IMR-90 (cell line): ENCODE measurements around the gene DHRS3. TPM values are rescaled to one million over a fixed set of nuclear protein-coding genes. Genes with fewer than 3 reads are reported as not detected.
A peak's percentile ranks its signal among the peaks of the same experiment; 100 is the strongest.

Experiments used
- ATAC-seq: fragments of 200-7000 bp; cut with Tn5 transposase; 2 replicates; pipeline ENCODE4 v1.9.1; 2020; ENCODE audit warnings: low read depth, mild to moderate bottlenecking, moderate library complexity
- BruUV-seq: library from RNA; stranded (reverse); fragments of 400-500 nt; replicated peaks from 2 replicates; lab custom pipeline; 2021; lab: Mats Ljungman, UMichigan
- CTCF ChIA-PET: fragments of 300-600 bp; formaldehyde crosslinking; extraction: SDS; loops from one replicate; lab custom pipeline; 2021; ENCODE audit warnings: antibody characterized with exemption; lab: Yijun Ruan, JAX
- POLR2A ChIA-PET: fragments of 300-600 bp; sonication (Branson Sonifier 250); formaldehyde crosslinking; loops from one replicate; lab custom pipeline; 2022; ENCODE audit warnings: antibody characterized with exemption; ENCODE audit not compliant: unreplicated experiment; lab: Charles Lee
- DNase-seq: peaks from one replicate; pipeline ENCODE4 v3.0.0; 2013
- H2AFZ ChIP-seq: replicated peaks from 2 replicates; pipeline ENCODE3; 2013; ENCODE audit warnings: low read length, mild to moderate bottlenecking; ENCODE audit not compliant: poor library complexity
- H2AK5ac ChIP-seq: 2 replicates; pipeline ENCODE4 v1.6.1; 2013; ENCODE audit warnings: low read depth, low read length, inconsistent platforms
- H2AK9ac ChIP-seq: replicated peaks from 2 replicates; pipeline ENCODE3; 2013; ENCODE audit warnings: mild to moderate bottlenecking, low read depth, low read length, moderate library complexity; ENCODE audit not compliant: poor library complexity
- H2BK120ac ChIP-seq: 2 replicates; pipeline ENCODE4 v1.6.1; 2013; ENCODE audit warnings: low read depth, low read length, inconsistent platforms
- H2BK15ac ChIP-seq: 3 replicates; pipeline ENCODE4 v1.6.1; 2013; ENCODE audit warnings: low read depth, low read length, inconsistent platforms
- H2BK20ac ChIP-seq: 2 replicates; pipeline ENCODE4 v1.6.1; 2013; ENCODE audit warnings: low read depth, mild to moderate bottlenecking, inconsistent platforms, low read length, moderate library complexity
- H2BK5ac ChIP-seq: 2 replicates; pipeline ENCODE4 v1.6.1; 2013; ENCODE audit warnings: mild to moderate bottlenecking, low read depth, low read length, inconsistent platforms; ENCODE audit not compliant: poor library complexity, severe bottlenecking
- H3K14ac ChIP-seq: replicated peaks from 2 replicates; pipeline ENCODE4 v1.6.1; 2013; ENCODE audit warnings: low read depth, low read length, inconsistent platforms
- H3K18ac ChIP-seq: 2 replicates; pipeline ENCODE4 v1.6.1; 2013; ENCODE audit warnings: low read depth, low read length, control low read depth
- H3K23ac ChIP-seq: 2 replicates; pipeline ENCODE4 v1.6.1; 2013; ENCODE audit warnings: low read depth, low read length, inconsistent platforms
- H3K27ac ChIP-seq: 2 replicates; pipeline ENCODE4 v1.5.1; 2013; ENCODE audit warnings: mild to moderate bottlenecking, control low read depth, low read length; ENCODE audit not compliant: insufficient read depth
- H3K27me3 ChIP-seq: 2 replicates; pipeline ENCODE4 v1.6.1; 2013; ENCODE audit warnings: low read length; ENCODE audit not compliant: control insufficient read depth, insufficient read depth
- H3K36me3 ChIP-seq: 2 replicates; pipeline ENCODE4 v1.6.1; 2013; ENCODE audit warnings: low read length, mixed read lengths; ENCODE audit not compliant: control insufficient read depth, insufficient read depth
- H3K4ac ChIP-seq: 2 replicates; pipeline ENCODE4 v1.6.1; 2013; ENCODE audit warnings: low read depth, low read length, inconsistent platforms
- H3K4me1 ChIP-seq: 2 replicates; pipeline ENCODE4 v1.6.1; 2013; ENCODE audit warnings: low read length, mixed read lengths; ENCODE audit not compliant: control insufficient read depth, insufficient read depth
- H3K4me2 ChIP-seq: 2 replicates; pipeline ENCODE4 v1.6.1; 2013; ENCODE audit warnings: low read depth, mild to moderate bottlenecking, control low read depth, low read length, moderate library complexity
- H3K4me3 ChIP-seq: 2 replicates; pipeline ENCODE4 v1.5.1; 2013; ENCODE audit warnings: low read depth, mild to moderate bottlenecking, control low read depth, low read length, moderate library complexity; ENCODE audit not compliant: insufficient read depth
- H3K56ac ChIP-seq: 2 replicates; pipeline ENCODE4 v1.6.1; 2013; ENCODE audit warnings: low read length, inconsistent platforms; ENCODE audit not compliant: insufficient read depth; ENCODE audit errors: extremely low read depth
- H3K79me1 ChIP-seq, 2 experiments: 2 replicates each; pipeline ENCODE4 v1.6.1; 2013; ENCODE audit warnings: low read length in 2 of 2, inconsistent platforms in 1 of 2, low read depth in 1 of 2
- H3K9ac ChIP-seq: 2 replicates; pipeline ENCODE4 v1.6.1; 2013; ENCODE audit warnings: low read depth, low read length, control low read depth
- H3K9me1 ChIP-seq: 2 replicates; pipeline ENCODE4 v1.6.1; 2013; ENCODE audit warnings: low read length, inconsistent platforms; ENCODE audit not compliant: insufficient read depth
- H3K9me3 ChIP-seq: 2 replicates; pipeline ENCODE4 v1.6.1; 2013; ENCODE audit warnings: low read length; ENCODE audit not compliant: control insufficient read depth, insufficient read depth
- H4K20me1 ChIP-seq: 2 replicates; pipeline ENCODE4 v1.6.1; 2013; ENCODE audit warnings: low read length, inconsistent platforms; ENCODE audit not compliant: insufficient read depth
- H4K5ac ChIP-seq: 2 replicates; pipeline ENCODE4 v1.6.1; 2013; ENCODE audit warnings: mild to moderate bottlenecking, low read depth, low read length, control low read depth
- H4K8ac ChIP-seq, 2 experiments: 2 replicates each; pipeline ENCODE4 v1.6.1; 2013; ENCODE audit warnings: low read depth in 2 of 2, low read length in 2 of 2, control low read depth in 1 of 2, inconsistent platforms in 1 of 2
- H4K91ac ChIP-seq: 2 replicates; pipeline ENCODE4 v1.6.1; 2013; ENCODE audit warnings: low read depth, low read length, inconsistent platforms; ENCODE audit not compliant: insufficient read depth
- BHLHE40 ChIP-seq: fragments of 150-350 bp; IDR thresholded peaks from 2 replicates; pipeline ENCODE4 v1.6.1; 2016; ENCODE audit warnings: mild to moderate bottlenecking, low read depth, low read length
- CEBPB ChIP-seq: IDR thresholded peaks from 2 replicates; pipeline ENCODE4 v1.6.1; 2012; ENCODE audit warnings: low read depth, low read length, improper control_type of control experiment
- CHD1 ChIP-seq: IDR thresholded peaks from 2 replicates; pipeline ENCODE4 v1.6.1; 2012; ENCODE audit warnings: low read depth, low read length, improper control_type of control experiment
- FOS ChIP-seq: fragments of 150-350 bp; IDR thresholded peaks from 2 replicates; pipeline ENCODE4 v1.6.1; 2016; ENCODE audit warnings: low read depth, low read length
- MAFK ChIP-seq: IDR thresholded peaks from 2 replicates; pipeline ENCODE4 v1.6.1; 2012; ENCODE audit warnings: low read depth, low read length, improper control_type of control experiment
- MAZ ChIP-seq: IDR thresholded peaks from 2 replicates; pipeline ENCODE4 v1.6.1; 2012; ENCODE audit warnings: low read depth, mild to moderate bottlenecking, low read length, improper control_type of control experiment, moderate library complexity, borderline replicate concordance
- MXI1 ChIP-seq: IDR thresholded peaks from 2 replicates; pipeline ENCODE4 v1.6.1; 2012; ENCODE audit warnings: low read depth, mild to moderate bottlenecking, low read length, moderate library complexity, borderline replicate concordance
- NFE2L2 ChIP-seq: fragments of 150-350 bp; IDR thresholded peaks from 2 replicates; pipeline ENCODE4 v1.6.1; 2016; ENCODE audit warnings: low read depth, mild to moderate bottlenecking, low read length
- POLR2A ChIP-seq: IDR thresholded peaks from 2 replicates; pipeline ENCODE4 v1.6.1; 2012; ENCODE audit warnings: mild to moderate bottlenecking, low read depth, low read length
- RAD21 ChIP-seq: IDR thresholded peaks from 2 replicates; pipeline ENCODE4 v1.6.1; 2012; ENCODE audit warnings: low read length, improper control_type of control experiment
- RCOR1 ChIP-seq: IDR thresholded peaks from 2 replicates; pipeline ENCODE4 v1.6.1; 2012; ENCODE audit warnings: mild to moderate bottlenecking, low read length, improper control_type of control experiment; ENCODE audit not compliant: insufficient replicate concordance
- RFX5 ChIP-seq: IDR thresholded peaks from 2 replicates; pipeline ENCODE4 v1.8.0; 2012; ENCODE audit warnings: low read depth, mild to moderate bottlenecking, low read length, moderate library complexity
- SMC3 ChIP-seq: fragments of 150-350 bp; IDR thresholded peaks from 2 replicates; pipeline ENCODE4 v1.6.1; 2016; ENCODE audit warnings: low read depth, mild to moderate bottlenecking, antibody characterized with exemption, low read length, moderate library complexity
- WGBS, 2 experiments: methylation state at CpG; one replicate each; pipeline versions ENCODE4 v1.1.5 to v1.1.7; 2013; ENCODE audit warnings: missing lambda C conversion rate in 2 of 2; ENCODE audit not compliant: insufficient read length in 1 of 2; ENCODE audit errors: extremely low coverage in 2 of 2; 5-methylcytosine and 5-hydroxymethylcytosine counted together
- dilution Hi-C: fragments of 300-500 bp; cut with HindIII; formaldehyde crosslinking; loops from one replicate; pipeline ENCODE4 v1.14.3; 2018; ENCODE audit warnings: low sequenced_read_pairs; ENCODE audit not compliant: unreplicated experiment
- in situ Hi-C: fragments of 300-500 bp; cut with MboI; formaldehyde crosslinking; loops from 3 replicates; pipeline ENCODE4 v1.14.3; 2019; ENCODE audit warnings: low sequenced_read_pairs, inconsistent platforms, mixed read lengths
- intact Hi-C: fragments of 100-400 bp; cut with micrococcal nuclease; formaldehyde crosslinking; loops from 2 replicates; pipeline ENCODE4 v1.10.0; 2022
- polyA plus RNA-seq, 3 experiments: library from polyadenylated mRNA; depleted of rRNA; stranded (reverse); fragments of >200 nt; gene quantifications; 2 replicates each; pipeline ENCODE4 v1.2.3, GENCODE V29; 2012; ENCODE audit warnings: low replicate concordance in 1 of 3
- total RNA-seq: library from RNA; depleted of rRNA; stranded (reverse); fragments of >200 nt; gene quantifications from 2 replicates; pipeline ENCODE4 v1.2.3, GENCODE V29; 2012
- TF ChIP-seq, protein P1 (sequence below): fragments of 150-350 bp; IDR thresholded peaks from 2 replicates; pipeline ENCODE4 v1.6.1; 2017; ENCODE audit warnings: mild to moderate bottlenecking, antibody characterized with exemption, low read length, low read depth
- TF ChIP-seq, protein P2 (sequence below): fragments of 150-350 bp; IDR thresholded peaks from 2 replicates; pipeline ENCODE4 v1.6.1; 2016; ENCODE audit warnings: low read depth, mild to moderate bottlenecking, low read length, moderate library complexity, borderline replicate concordance
- TF ChIP-seq, protein P3 (sequence below): conservative IDR thresholded peaks from 2 replicates; pipeline ENCODE4 v1.5.1; 2012; ENCODE audit warnings: mild to moderate bottlenecking, low read depth, low read length, improper control_type of control experiment

DHRS3 gene
- total and polyA plus RNA-seq, 2 of the 4 experiments (the other 2 are of a cell fraction): 11.2 to 14.5 TPM

DNA sequence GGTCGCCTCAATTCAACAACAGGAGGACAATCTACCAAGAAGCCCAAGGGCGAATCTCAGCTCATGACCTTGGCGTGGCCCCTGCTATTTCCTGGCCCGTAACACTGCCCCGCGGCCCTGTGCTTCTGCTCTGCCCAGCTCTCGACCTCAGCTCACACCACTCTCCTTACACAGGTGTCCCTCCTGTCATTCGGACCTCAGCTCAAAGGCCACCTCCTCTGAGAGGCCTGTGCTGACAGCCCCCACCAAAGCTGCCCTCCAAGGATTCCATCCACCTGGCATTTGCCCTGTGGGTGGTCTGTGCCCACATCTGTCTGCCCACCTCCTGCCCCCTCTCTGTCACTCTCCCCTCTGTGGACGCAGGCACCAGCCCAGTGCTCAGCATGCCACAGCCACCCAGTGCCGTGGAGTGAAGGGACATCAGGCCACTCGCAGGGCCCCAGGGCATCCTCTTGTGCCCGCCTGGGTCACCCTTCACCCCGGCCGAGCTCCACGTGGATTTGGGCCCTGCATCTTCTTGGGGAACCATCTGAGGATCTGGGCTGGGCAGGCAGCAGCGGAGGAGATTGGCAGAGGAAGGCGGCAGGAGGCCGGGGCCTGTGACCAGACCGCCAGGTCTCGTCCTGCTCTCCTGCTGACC is 70.3 kb downstream of the DHRS3 start:
- no peak overlapping the region for H3K23ac ChIP-seq
- POLR2A ChIA-PET: no interaction called here
- in situ Hi-C loops: no loop called here

More for the DNA sequence above, 70.3 kb downstream of the DHRS3 start:
- H2BK15ac ChIP-seq: peak overlapping the region; percentile 31; the same call in 1 of the 3 replicates
- no peaks in the 10 kb centered on the region for H3K36me3 ChIP-seq
- H3K9ac ChIP-seq: no peak overlapping the region
- H3K27me3 ChIP-seq: peaks cover 7% of the 10 kb centered on the region; the same call in 1 of the 2 replicates
- no peak overlapping the region for H3K27ac ChIP-seq
- WGBS, 2 experiments: 94% methylated on average over 8 of the region's 20 CpGs; no CpG with 5 or more reads in 1 of the 2 experiments
- H2AK9ac ChIP-seq: peak overlapping the region; percentile 50
- H2AFZ ChIP-seq: no peak overlapping the region
- ATAC-seq: no peak
- peak overlapping the region; percentile 37 for H2BK120ac ChIP-seq
- no peak overlapping the region for H4K8ac ChIP-seq
- no peak overlapping the region for H2BK5ac ChIP-seq
- no peak overlapping the region for H3K14ac ChIP-seq
- no peaks in the 10 kb centered on the region for H3K9me3 ChIP-seq
- no TSS peak for BruUV-seq
- TF ChIP-seq MAZ: no peak
- TF ChIP-seq NFE2L2: no peak
- TF ChIP-seq, protein P1, sequence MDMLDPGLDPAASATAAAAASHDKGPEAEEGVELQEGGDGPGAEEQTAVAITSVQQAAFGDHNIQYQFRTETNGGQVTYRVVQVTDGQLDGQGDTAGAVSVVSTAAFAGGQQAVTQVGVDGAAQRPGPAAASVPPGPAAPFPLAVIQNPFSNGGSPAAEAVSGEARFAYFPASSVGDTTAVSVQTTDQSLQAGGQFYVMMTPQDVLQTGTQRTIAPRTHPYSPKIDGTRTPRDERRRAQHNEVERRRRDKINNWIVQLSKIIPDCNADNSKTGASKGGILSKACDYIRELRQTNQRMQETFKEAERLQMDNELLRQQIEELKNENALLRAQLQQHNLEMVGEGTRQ: no peak
- TF ChIP-seq, protein P2, sequence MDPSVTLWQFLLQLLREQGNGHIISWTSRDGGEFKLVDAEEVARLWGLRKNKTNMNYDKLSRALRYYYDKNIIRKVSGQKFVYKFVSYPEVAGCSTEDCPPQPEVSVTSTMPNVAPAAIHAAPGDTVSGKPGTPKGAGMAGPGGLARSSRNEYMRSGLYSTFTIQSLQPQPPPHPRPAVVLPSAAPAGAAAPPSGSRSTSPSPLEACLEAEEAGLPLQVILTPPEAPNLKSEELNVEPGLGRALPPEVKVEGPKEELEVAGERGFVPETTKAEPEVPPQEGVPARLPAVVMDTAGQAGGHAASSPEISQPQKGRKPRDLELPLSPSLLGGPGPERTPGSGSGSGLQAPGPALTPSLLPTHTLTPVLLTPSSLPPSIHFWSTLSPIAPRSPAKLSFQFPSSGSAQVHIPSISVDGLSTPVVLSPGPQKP: no peak
- TF ChIP-seq SMC3: no peak
- TF ChIP-seq RCOR1: no peak
- TF ChIP-seq, protein P3, sequence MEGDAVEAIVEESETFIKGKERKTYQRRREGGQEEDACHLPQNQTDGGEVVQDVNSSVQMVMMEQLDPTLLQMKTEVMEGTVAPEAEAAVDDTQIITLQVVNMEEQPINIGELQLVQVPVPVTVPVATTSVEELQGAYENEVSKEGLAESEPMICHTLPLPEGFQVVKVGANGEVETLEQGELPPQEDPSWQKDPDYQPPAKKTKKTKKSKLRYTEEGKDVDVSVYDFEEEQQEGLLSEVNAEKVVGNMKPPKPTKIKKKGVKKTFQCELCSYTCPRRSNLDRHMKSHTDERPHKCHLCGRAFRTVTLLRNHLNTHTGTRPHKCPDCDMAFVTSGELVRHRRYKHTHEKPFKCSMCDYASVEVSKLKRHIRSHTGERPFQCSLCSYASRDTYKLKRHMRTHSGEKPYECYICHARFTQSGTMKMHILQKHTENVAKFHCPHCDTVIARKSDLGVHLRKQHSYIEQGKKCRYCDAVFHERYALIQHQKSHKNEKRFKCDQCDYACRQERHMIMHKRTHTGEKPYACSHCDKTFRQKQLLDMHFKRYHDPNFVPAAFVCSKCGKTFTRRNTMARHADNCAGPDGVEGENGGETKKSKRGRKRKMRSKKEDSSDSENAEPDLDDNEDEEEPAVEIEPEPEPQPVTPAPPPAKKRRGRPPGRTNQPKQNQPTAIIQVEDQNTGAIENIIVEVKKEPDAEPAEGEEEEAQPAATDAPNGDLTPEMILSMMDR: no peak
- no peak for TF ChIP-seq RFX5
- no peak for TF ChIP-seq BHLHE40
- TF ChIP-seq MXI1: no peak
- no peak for TF ChIP-seq RAD21
- TF ChIP-seq MAFK: no peak
- TF ChIP-seq CHD1: no peak
- TF ChIP-seq FOS: no peak
- TF ChIP-seq CEBPB: no peak
- no peak for TF ChIP-seq POLR2A
- peaks cover 4% of the 10 kb centered on the region for H3K9me1 ChIP-seq
- CTCF ChIA-PET: interaction anchor here (0.6 kb wide), 1 partner anchor 21 kb away, joined by 3 read pairs; no protein-coding TSS in a partner anchor
- no peak overlapping the region for H3K4me3 ChIP-seq
- H2BK20ac ChIP-seq: no peak overlapping the region
- no peak overlapping the region for H3K4me2 ChIP-seq
- peak overlapping the region; percentile 47 for H3K4ac ChIP-seq
- H3K18ac ChIP-seq: peak overlapping the region; percentile 10; the same call in 1 of the 2 replicates
- H4K91ac ChIP-seq: peak overlapping the region; percentile 43
- no peak overlapping the region for H3K56ac ChIP-seq
- H3K79me1 ChIP-seq: no peaks in the 10 kb centered on the region
- DNase-seq: no peak
- dilution Hi-C loops (no loop called here), intact Hi-C loops (no loop called here)
- peak overlapping the region; percentile 66 for H2AK5ac ChIP-seq
- no peak overlapping the region for H4K5ac ChIP-seq
- H3K4me1 ChIP-seq: peaks cover 11% of the 10 kb centered on the region
- H4K20me1 ChIP-seq: no peaks in the 10 kb centered on the region
